Measurements from ENCODE around the gene PNCK. TPM values are rescaled to one million over a fixed set of nuclear protein-coding genes. Genes with fewer than 3 reads are reported as not detected.

The PNCK gene
- total RNA-seq, 1 donor from 2014 or later, result 0.72 TPM

DNA sequence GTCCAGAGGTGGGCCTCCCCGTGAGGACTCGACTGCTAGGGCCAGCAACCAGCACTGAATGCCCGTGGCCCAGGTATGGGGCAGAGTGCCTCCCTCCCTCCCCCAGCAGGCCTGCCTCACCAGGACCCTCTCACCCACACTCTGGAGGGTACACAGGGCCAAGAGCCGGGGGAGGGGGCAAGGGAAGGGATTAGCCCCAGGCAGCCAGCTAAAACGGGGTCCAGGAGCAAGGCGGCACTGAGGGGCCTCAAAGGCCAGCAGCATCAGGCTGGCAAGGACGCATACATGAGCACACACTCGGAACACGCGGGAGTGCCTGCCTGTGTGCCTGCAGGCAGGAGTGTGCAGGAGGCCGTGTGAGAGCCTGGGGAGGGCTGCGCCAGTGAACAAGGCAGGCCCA lies 44.9 kb downstream of the PNCK start:
- intact Hi-C loops (cut with DNase I), result no loop called here
- no peak for ATAC-seq
- TF ChIP-seq, protein P1, sequence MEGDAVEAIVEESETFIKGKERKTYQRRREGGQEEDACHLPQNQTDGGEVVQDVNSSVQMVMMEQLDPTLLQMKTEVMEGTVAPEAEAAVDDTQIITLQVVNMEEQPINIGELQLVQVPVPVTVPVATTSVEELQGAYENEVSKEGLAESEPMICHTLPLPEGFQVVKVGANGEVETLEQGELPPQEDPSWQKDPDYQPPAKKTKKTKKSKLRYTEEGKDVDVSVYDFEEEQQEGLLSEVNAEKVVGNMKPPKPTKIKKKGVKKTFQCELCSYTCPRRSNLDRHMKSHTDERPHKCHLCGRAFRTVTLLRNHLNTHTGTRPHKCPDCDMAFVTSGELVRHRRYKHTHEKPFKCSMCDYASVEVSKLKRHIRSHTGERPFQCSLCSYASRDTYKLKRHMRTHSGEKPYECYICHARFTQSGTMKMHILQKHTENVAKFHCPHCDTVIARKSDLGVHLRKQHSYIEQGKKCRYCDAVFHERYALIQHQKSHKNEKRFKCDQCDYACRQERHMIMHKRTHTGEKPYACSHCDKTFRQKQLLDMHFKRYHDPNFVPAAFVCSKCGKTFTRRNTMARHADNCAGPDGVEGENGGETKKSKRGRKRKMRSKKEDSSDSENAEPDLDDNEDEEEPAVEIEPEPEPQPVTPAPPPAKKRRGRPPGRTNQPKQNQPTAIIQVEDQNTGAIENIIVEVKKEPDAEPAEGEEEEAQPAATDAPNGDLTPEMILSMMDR (IDR thresholded peaks at IDR 0.05), result no peak
- no peak overlapping the region for H3K4me3 ChIP-seq
- H3K27me3 ChIP-seq, result no peaks in the 10 kb centered on the region
- no peaks in the 10 kb centered on the region for H3K4me1 ChIP-seq
- no peaks in the 10 kb centered on the region for H3K9me3 ChIP-seq
- H3K27ac ChIP-seq, result no peak overlapping the region
- no peak for DNase-seq
- no peaks in the 10 kb centered on the region for H3K36me3 ChIP-seq

DNA sequence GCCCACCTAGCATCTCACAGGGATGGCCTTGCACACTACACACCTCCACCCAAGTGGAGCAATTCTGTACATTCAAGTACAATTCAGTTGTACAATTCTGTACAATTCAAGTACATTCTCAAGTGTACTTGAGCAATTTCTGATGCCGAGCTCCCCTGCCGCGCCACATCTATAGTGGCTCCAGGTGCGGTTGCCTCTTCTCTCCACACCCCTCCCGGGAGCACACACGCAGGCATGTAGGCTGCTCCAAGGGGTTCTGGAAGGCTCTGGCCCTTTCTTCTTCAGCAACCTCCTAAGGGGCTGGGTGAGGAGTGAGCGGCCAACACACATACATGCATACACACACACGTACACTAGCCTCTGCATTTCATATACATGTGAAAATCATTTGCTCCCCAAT lies 45.5 kb downstream of the PNCK start:
- no peaks in the 10 kb centered on the region for H3K36me3 ChIP-seq
- H3K27me3 ChIP-seq, result no peaks in the 10 kb centered on the region
- ATAC-seq, result peak; percentile 7
- no peaks in the 10 kb centered on the region for H3K4me1 ChIP-seq
- no peak for DNase-seq
- no peak overlapping the region for H3K4me3 ChIP-seq
- intact Hi-C loops (cut with DNase I), result no loop called here
- H3K27ac ChIP-seq, result no peak overlapping the region
- H3K9me3 ChIP-seq, result no peaks in the 10 kb centered on the region
- TF ChIP-seq, protein P1 (IDR thresholded peaks at IDR 0.05), result no peak

DNA sequence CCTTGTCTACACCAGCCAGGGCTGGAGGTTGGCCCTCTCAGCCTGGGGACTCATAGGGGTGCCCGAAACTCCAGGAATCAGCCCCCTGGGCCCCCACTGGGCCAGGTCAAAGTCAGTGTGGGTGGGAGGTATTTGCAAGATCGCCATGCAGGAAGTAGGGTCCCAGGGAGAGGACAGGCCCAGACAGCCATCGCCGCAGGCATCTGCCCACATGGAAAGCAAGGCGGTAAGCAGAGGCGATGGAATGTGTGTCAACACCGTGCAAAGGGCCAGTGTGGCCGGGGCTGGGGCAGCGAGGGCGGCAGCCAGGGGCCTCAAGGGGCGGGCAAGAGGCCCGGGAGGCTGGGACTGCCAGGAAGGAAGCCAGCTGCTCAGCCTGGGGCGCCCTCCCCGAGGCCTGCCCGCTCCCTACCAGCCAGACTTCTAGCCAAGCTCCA lies 45.9 kb downstream of the PNCK start:
- peak; percentile 84 for ATAC-seq
- Histone ChIP-seq H3K27ac (no peak overlapping the region), H3K27me3 (no peaks in the 10 kb centered on the region), H3K4me1 (no peaks in the 10 kb centered on the region), H3K9me3 (no peaks in the 10 kb centered on the region), H3K36me3 (no peaks in the 10 kb centered on the region), H3K4me3 (no peak overlapping the region)
- intact Hi-C loops (cut with DNase I), result no loop called here
- TF ChIP-seq, protein P1 (IDR thresholded peaks at IDR 0.05), result no peak
- peak; percentile 72 for DNase-seq

DNA sequence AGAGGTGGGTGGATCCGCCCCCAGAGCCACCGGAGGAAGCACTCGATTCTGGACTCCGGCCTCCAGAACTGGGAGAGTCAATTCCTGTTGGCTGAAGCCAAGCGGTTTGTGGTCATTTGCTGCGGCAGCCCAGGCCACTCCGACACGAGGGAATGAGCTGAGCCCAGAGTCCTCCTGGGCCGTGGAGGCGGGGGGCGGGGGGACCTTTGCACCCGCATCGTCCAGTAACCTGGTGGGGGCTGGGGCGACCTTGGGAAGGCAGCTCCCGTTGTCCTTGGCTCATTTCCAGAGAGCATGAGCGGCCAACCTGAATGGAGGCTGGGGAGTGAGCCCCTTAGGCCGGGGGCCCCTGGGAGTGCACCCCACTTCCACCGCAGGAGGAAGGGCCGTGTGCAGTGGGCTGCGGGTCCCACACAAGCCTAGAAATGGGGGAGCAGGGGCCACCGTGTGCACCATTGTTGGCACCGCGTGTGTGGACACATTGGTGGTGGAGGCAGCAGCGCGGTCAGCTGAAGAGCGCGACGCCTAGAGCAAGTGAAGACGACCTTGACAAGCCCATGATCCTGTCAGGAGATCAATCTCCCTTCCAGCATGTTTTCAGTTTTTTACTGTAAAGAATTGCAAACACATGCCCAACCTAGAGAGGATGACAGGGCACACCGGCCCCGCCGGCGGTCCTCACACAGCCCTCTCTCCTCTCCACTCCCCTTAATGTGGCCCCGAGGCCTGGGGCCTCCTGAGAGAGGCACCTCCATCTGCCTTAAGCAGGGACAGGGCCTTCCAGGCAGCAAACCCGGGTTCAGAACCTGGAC lies 46.5 kb downstream of the PNCK start:
- intact Hi-C loops (cut with DNase I), result no loop called here

DNA sequence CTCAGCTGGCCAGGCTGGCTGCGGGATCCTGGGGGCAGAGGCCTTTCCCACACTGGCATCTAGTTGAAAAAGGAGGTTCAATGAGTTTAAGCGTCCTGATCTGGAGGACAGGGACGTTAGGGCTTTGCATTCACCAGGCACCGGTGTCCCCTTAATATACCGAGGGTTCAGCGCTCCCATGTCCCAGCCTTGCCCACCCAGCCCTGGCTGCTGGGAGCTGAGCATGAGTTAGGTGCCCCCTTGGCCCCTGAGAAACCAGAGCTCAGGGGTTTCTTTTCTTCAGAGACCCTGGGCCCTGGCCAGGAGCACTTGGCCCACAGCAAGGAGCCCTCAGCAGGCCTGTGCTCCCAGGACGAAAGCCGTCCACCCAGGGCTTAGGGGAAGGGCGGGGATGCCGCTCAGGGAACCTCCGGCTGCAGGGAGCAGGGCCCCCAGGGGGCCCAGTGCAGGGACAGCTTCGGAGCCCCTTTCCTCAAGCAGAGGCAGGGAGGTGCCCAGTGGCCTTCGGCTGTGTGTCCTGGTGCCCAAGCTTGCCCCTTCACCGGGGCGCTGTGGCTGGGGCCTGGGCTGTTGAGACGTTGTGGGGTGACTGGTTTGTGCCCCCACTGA lies 47.5 kb downstream of the PNCK start:
- no peak for ATAC-seq
- intact Hi-C loops (cut with DNase I), result no loop called here
- Histone ChIP-seq H3K36me3 (no peaks in the 10 kb centered on the region), H3K4me3 (no peak overlapping the region), H3K4me1 (no peaks in the 10 kb centered on the region), H3K9me3 (no peaks in the 10 kb centered on the region), H3K27ac (no peak overlapping the region), H3K27me3 (no peaks in the 10 kb centered on the region)
- no peak for DNase-seq
- TF ChIP-seq, protein P1 (IDR thresholded peaks at IDR 0.05), result no peak

More for the DNA sequence above, 46.5 kb downstream of the PNCK start:
- H3K9me3 ChIP-seq, result no peaks in the 10 kb centered on the region
- no peaks in the 10 kb centered on the region for H3K27me3 ChIP-seq
- ATAC-seq (no peak), DNase-seq (no peak)
- H3K4me3 ChIP-seq, result no peak overlapping the region
- no peak overlapping the region for H3K27ac ChIP-seq
- H3K4me1 ChIP-seq, result no peaks in the 10 kb centered on the region
- no peaks in the 10 kb centered on the region for H3K36me3 ChIP-seq
- TF ChIP-seq, protein P1 (IDR thresholded peaks at IDR 0.05), result no peak
